ENCODE data around the gene HMGCL.

DNA sequence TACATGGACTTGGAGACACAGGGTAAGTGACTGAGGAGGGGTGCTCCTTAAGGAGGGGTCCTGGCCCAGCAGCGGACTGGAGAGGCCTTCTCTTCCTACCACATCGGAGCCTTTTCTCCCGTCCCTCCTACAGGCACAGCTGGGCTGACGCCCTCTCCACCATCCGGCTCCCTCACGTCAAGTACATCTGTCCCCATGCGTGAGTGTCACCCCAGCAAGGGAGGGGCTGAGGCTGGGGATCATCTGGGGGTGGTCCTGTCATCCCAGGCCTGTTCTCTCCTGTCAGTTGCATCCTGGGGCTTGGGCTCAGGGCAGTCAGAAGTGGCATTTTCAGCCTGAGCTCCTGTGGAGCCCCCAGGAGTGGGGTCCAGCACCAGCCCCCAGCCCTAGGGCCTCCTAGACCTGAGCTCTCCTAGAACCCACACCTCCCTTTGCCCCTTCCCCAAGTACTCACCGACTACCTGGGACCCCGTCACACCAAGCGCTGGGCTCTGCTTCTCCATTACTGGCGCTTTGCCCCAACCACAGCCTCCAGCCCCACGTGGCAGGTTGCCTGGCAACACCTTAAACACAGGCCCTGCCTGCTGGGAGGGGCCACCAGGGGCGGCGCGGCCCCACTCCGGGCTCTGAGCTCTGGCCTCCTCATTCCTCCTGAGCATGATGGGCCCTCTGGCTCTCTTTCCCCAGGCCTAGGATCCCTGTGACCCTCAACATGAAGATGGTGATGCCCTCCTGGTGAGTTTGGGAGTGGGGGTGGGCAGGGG lies 32.0 kb downstream of the HMGCL start:
- TF ChIP-seq POLR2A (IDR thresholded peaks at IDR 0.05; ENCODE audit: low read depth) (no peak), POLR2AphosphoS5 (IDR thresholded peaks at IDR 0.05) (no peak), EP300 (IDR thresholded peaks at IDR 0.05) (no peak)
- TF ChIP-seq, protein P1, sequence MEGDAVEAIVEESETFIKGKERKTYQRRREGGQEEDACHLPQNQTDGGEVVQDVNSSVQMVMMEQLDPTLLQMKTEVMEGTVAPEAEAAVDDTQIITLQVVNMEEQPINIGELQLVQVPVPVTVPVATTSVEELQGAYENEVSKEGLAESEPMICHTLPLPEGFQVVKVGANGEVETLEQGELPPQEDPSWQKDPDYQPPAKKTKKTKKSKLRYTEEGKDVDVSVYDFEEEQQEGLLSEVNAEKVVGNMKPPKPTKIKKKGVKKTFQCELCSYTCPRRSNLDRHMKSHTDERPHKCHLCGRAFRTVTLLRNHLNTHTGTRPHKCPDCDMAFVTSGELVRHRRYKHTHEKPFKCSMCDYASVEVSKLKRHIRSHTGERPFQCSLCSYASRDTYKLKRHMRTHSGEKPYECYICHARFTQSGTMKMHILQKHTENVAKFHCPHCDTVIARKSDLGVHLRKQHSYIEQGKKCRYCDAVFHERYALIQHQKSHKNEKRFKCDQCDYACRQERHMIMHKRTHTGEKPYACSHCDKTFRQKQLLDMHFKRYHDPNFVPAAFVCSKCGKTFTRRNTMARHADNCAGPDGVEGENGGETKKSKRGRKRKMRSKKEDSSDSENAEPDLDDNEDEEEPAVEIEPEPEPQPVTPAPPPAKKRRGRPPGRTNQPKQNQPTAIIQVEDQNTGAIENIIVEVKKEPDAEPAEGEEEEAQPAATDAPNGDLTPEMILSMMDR (IDR thresholded peaks at IDR 0.05): no peak
